Left colon (tissue), 2 donors: Measurements from ENCODE around the gene ERAL1. TPM values are rescaled to one million over a fixed set of nuclear protein-coding genes. Genes with fewer than 3 reads are reported as not detected.
"Not testable (repeated sequence)": the region's sequence is repeated elsewhere in the genome, so short reads cannot be mapped to it uniquely, and the experiment has no call there.

ENCODE experiments used
- ATAC-seq: fragments of 200-7000 bp; cut with Tn5 transposase; one replicate; pipeline ENCODE4 v1.9.1; 2020; ENCODE audit warnings: mild to moderate bottlenecking, moderate library complexity
- DNase-seq, 2 donors: peaks; one replicate each; pipeline ENCODE4 v3.0.0-alpha.2; 2020
- intact Hi-C, 2 donors: fragments of 100-400 bp; cut with DNase I in 1 of 2; cut with micrococcal nuclease in 1 of 2; formaldehyde crosslinking; loops; one replicate each; pipeline versions ENCODE4 v1.11.2 to v1.14.0; 2022; cut with DNase I, micrococcal nuclease
- long read RNA-seq: library from polyadenylated mRNA; unstranded; transcript quantifications from one replicate; pipeline ENCODE4 v2.0.0, GENCODE V29; 2021
- total RNA-seq, 2 donors: library from RNA; stranded (reverse); fragmentation: NEBNext Ultra II Directional; extraction: Animal tissue kit (Norgen Biotek cat#: 25700); gene quantifications; one replicate each; pipeline ENCODE4 v1.2.1, GENCODE V29; 2021
- donor health status: DM: no; HTN: no; CAD: no.
- donor health status: DM: yes; HTN: yes; CAD: no.

ERAL1 gene
- total RNA-seq = 10 to 100 TPM; 30.8 to 33.9 TPM
- long read RNA-seq, transcript ERAL1-201 (10 exons, 1,925 nt) = major isoform, 67 of 81 reads
- long read RNA-seq, partial matches to known transcripts = 5 of 81 reads
- long read RNA-seq, other reads (novel, unspliced or antisense) = 9 of 81 reads

DNA sequence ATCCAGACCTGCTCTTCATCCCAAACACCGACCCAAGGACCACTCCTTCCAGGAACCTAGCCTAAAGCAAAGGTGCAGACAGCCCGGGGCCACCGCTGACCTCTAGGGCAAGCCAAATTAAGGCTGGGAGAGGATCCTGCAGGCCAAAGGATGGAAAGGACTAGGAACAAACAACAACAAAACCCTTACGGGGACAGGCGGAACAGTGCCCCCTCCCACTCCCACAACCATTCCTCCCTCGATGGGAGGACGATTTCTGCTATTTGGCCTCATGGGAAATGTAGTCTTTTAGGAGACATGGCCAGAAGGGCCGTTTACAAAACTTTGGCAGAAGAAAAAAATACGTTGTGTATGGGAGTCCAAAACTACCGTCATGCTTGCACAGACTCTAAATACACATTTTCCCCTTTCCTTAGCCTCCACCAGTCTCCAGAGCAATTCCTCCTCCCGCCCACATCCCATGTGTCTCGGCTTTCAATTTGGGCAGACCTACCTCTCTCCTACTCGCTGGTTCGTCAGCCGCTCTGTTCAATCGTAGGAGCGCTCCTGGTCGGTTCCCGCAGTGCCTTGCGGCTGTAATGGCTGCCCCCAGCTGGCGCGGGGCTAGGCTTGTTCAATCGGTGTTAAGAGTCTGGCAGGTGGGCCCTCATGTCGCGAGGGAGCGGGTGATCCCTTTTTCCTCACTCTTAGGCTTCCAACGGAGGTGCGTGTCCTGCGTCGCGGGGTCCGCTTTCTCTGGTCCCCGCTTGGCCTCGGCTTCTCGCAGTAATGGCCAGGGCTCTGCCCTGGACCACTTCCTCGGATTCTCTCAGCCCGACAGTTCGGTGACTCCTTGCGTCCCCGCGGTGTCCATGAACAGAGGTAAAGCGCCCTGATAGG lies at the start of gene ERAL1:
TSS of gene ERAL1 (plus strand) at position 560 of the 879 bp plus-strand sequence. CDS start at position 579, 19 bp downstream.
- intact Hi-C loops = no loop called here
- ATAC-seq (peak; percentile 99), DNase-seq (peak; percentile 86 to 87)

DNA sequence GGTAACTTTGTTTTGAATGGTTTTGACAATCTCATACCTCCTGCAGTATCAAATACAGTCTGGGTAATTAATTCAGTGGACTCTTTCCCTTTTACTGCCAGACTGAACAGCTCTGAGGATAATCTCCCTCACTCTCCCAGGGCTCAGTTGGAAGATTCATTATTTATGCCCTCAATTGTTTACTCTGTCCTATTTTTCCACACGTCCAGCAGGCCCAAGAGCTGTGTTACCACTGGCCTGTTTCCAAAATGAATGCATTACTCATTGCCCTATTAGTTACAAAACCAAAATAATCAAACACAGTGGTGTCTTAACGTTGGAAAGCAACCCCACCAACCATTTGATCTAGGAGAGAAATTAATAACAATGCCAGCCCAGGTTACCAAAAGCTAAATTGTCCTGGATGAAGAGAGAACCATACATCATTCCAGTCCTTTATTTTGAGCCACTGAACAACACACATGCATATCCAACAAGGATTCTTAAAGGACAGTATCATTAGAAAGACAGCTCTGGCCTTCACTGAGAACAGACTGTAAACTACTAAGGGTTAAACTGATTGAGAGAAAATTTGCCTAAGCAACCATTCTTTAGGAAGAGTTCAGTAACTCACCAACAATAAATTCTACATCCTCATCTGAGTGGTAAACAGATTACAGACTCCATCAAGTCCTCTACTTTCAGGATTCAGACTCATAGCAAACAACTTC lies 46.7 kb upstream of the ERAL1 start:
- DNase-seq = no peak
- intact Hi-C loops = no loop called here
- ATAC-seq = no peak

DNA sequence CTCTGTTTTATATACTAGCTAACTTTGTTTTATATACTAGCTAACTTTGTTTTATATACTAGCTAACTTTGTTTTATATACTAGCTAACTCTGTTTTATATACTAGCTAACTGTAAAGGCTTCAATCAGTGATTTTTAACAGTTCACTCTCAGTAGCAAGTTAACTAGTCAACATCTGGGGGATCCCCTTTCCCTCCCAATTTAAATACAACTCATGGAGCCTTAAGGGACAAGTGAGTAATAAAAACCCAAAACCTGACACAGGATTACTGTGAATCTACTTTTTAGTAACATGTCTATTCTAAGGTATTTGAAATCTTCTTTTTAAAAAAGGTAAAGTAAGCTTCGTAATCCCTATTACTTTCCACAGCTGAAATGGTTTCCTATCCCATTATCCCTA lies 44.4 kb upstream of the ERAL1 start:
- no peak for DNase-seq
- ATAC-seq = no peak
- intact Hi-C loops = no loop called here

DNA sequence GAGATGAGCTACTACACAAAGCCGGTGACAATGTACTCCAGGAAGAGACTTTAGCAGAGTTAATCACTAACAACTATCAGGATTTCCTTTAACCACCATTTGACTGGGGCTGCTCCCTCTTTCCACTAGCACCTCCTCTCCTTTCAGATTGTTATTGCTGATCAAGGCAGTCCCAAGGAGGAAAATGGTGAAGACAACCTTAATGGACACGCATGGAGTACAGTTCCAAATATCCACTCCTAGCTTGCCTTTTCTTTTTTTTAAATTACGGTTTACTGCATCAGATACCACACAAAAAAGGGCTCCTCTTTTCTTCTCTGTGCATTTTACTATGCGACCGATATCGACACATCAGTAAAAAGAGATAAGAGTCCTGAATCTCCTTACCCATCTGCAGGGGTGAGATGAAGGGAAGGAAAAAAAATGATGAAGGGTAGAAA lies 43.1 kb upstream of the ERAL1 start:
- intact Hi-C loops = no loop called here
- DNase-seq (no peak), ATAC-seq (peak; percentile 73)

GRCh38 chr17:28812091-28812747 lies 42.6 kb upstream of the ERAL1 start:
- intact Hi-C loops = no loop called here
- DNase-seq (peak; percentile 98 to 99), ATAC-seq (peak; percentile 97)

- ATAC-seq (peak; percentile 19), DNase-seq (no peak)
- intact Hi-C loops = no loop called here
Measured at GRCh38 chr17:28812748-28813377, 42.0 kb upstream of the ERAL1 start.

- intact Hi-C loops = no loop called here
- DNase-seq (no peak), ATAC-seq (no peak)
Measured at GRCh38 chr17:28816540-28816939, 38.3 kb upstream of the ERAL1 start.

DNA sequence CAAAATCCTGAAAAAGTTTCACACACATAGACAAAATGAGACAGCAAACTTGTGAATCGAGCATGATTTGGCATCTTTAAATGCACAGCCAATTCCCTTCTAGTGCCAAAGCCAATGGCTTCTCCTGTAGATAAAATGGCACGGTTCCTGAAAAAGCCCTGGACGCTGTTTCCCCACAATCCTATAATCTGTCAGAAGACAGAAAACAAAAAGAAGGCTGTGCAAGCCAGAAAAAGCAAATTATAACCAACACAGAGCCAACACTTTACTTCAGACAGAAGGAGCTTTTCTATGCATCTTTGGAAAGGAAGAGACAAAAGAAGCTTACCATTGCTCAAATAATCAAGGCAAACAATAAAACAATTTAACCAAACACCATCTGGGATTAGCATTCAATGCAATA lies 36.0 kb upstream of the ERAL1 start:
- intact Hi-C loops = no loop called here
- ATAC-seq (no peak), DNase-seq (no peak)

GRCh38 chr17:28819582-28819981 lies 35.2 kb upstream of the ERAL1 start:
- DNase-seq = no peak
- ATAC-seq = no peak
- intact Hi-C loops = no loop called here

- intact Hi-C loops = no loop called here
- ATAC-seq = no peak
Measured at GRCh38 chr17:28827672-28828071, 27.1 kb upstream of the ERAL1 start.

GRCh38 chr17:28828294-28829040 lies 26.3 kb upstream of the ERAL1 start:
- no peak for DNase-seq
- intact Hi-C loops = no loop called here
- ATAC-seq = no peak

More at GRCh38 chr17:28827672-28828071, 27.1 kb upstream of the ERAL1 start:
- no peak for DNase-seq

GRCh38 chr17:28834420-28834819 lies 20.4 kb upstream of the ERAL1 start:
- ATAC-seq (no peak), DNase-seq (no peak)
- intact Hi-C loops = no loop called here

DNA sequence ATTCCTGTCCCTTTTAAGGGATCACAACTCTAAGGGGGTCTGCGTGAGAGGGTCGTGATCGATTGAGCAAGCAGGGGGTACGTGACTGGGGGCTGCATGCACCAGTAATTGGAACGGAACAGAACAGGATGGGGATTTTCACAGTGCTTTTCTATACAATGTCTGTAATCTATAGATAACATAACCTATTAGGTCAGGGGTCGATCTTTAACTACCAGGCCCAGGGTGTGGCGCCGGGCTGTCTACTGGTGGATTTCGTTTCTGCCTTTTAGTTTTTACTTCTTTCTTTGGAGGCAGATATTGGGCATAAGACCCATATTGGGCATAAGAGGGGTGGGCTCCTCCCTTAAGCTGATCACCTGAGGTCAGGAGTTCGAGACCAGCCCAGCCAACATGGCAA lies 18.3 kb upstream of the ERAL1 start:
- intact Hi-C loops, ATAC-seq, DNase-seq: not testable (repeated sequence)

DNA sequence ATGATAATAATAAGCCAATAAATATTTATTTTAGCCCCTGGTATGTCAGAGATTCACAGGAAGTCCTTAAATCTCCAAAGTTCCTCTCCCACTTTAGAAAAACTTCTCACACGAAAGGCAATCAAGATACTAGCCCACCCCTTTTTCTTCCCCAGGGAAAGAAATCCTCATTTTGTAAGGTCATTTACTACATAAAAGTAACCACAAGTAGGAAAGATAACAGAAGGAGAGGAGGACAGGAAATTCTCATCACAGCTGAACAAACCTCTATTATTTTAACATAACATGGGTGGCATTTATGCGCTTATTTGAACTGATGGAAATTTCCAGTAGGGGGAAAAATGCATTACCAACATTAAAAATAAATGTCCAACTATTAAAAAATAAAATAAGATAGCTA lies 15.6 kb upstream of the ERAL1 start:
- DNase-seq = no peak
- intact Hi-C loops = no loop called here
- ATAC-seq = no peak

DNA sequence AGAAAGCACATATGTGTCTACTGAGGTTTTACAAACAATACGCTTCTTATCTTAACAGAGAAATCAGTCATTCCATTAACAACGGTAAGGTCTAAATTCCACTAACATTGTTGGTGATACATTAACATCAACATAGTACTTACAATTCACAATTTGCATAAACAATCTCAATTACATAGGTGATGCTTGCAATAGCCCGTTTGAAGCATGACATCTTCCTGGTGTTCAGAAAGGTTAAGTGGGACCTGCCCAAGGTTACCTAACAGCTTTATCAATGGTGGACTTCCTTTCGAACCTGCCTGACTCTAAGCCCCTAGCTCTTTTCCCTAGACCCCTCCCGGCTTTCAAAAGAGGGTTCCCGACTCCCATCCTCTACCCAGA lies 12.9 kb upstream of the ERAL1 start:
- ATAC-seq = peak; percentile 85
- intact Hi-C loops = no loop called here
- no peak for DNase-seq

- ATAC-seq (peak; percentile 93), DNase-seq (peak; percentile 80 to 86)
- intact Hi-C loops = no loop called here
Measured at GRCh38 chr17:28842282-28843012, 12.4 kb upstream of the ERAL1 start, which contains the start of gene FAM222B. Gene FAM222B, minus strand, starts transcription at chr17:28842790. Its CDS starts 76,123 bp downstream, at chr17:28766667.

DNA sequence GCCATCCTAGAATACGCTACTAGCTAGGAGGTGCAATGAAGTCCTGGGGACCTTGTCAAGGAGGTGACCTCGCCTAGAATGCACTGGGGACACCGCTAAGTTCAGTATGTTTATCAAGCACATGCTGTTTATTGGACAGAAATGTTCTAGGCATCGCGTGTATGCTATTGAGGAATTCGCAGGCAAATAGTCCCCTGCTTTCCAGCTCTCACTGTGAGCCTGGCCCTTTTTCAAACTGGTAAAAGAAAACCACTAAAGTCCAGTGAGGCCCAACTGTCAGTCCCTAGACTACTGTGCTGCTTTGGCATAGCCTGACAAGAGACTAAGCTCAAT lies 11.0 kb upstream of the ERAL1 start:
- DNase-seq (peak in 1 of 2 donors; percentile 4), ATAC-seq (no peak)
- intact Hi-C loops = no loop called here

- intact Hi-C loops = no loop called here
- DNase-seq (no peak), ATAC-seq (no peak)
Measured at GRCh38 chr17:28846231-28846630, 8.6 kb upstream of the ERAL1 start.
